Nephron progenitor cell (in vitro differentiated cells): ENCODE measurements around the gene URB1.
"Not testable (repeated sequence)": the region's sequence is repeated elsewhere in the genome, so short reads cannot be mapped to it uniquely, and the experiment has no call there.

Experiments used
- DNase-seq: peaks from one replicate; pipeline ENCODE4 v3.0.0; 2021
- H3K27ac Mint-ChIP-seq: 2 replicates; pipeline ENCODE4 v1.8.0; 2021; ENCODE audit warnings: mild to moderate bottlenecking, moderate library complexity, mixed read lengths
- H3K27me3 Mint-ChIP-seq: 2 replicates; pipeline ENCODE4 v1.8.0; 2021; ENCODE audit warnings: mild to moderate bottlenecking, low read depth, mixed read lengths; ENCODE audit not compliant: poor library complexity
- H3K36me3 Mint-ChIP-seq: 2 replicates; pipeline ENCODE4 v1.8.0; 2021; ENCODE audit warnings: low read depth, mixed read lengths
- H3K4me1 Mint-ChIP-seq: 2 replicates; pipeline ENCODE4 v1.8.0; 2021; ENCODE audit warnings: mixed read lengths
- H3K4me3 Mint-ChIP-seq: 2 replicates; pipeline ENCODE4 v1.8.0; 2021; ENCODE audit warnings: mild to moderate bottlenecking, moderate library complexity, mixed read lengths
- H3K9me3 Mint-ChIP-seq: 2 replicates; pipeline ENCODE4 v1.8.0; 2021; ENCODE audit warnings: mild to moderate bottlenecking, moderate library complexity, mixed read lengths
- CTCF ChIP-seq: fragments of 200-600 bp; sonication (generic); IDR thresholded peaks from 2 replicates; pipeline ENCODE4 v1.5.0; 2021; ENCODE audit warnings: antibody characterized with exemption

URB1 gene

GRCh38 chr21:32311621-32312020 lies 81.2 kb downstream of the URB1 start:
- Mint-ChIP-seq H3K36me3 (peaks cover 19% of the 10 kb centered on the region), H3K27me3 (no peaks in the 10 kb centered on the region), H3K4me3 (no peak overlapping the region), H3K9me3 (no peaks in the 10 kb centered on the region), H3K4me1 (peaks cover 1% of the 10 kb centered on the region), H3K27ac (peak overlapping the region; percentile 39)
- DNase-seq = no peak
- TF ChIP-seq CTCF = no peak

GRCh38 chr21:32310976-32311375 lies 81.8 kb downstream of the URB1 start:
- peak overlapping the region; percentile 71 for H3K27ac Mint-ChIP-seq
- not testable (repeated sequence) for H3K9me3 Mint-ChIP-seq, DNase-seq, H3K4me1 Mint-ChIP-seq, H3K4me3 Mint-ChIP-seq, H3K27me3 Mint-ChIP-seq
- H3K36me3 Mint-ChIP-seq = peaks cover 24% of the 10 kb centered on the region

GRCh38 chr21:32309906-32310460 lies 82.8 kb downstream of the URB1 start:
- no peak for TF ChIP-seq CTCF
- Mint-ChIP-seq H3K4me3 (no peak overlapping the region), H3K36me3 (peaks cover 30% of the 10 kb centered on the region), H3K9me3 (no peaks in the 10 kb centered on the region), H3K27me3 (no peaks in the 10 kb centered on the region), H3K4me1 (peaks cover 14% of the 10 kb centered on the region), H3K27ac (no peak overlapping the region)
- no peak for DNase-seq

- peak overlapping the region; percentile 32 for H3K27ac Mint-ChIP-seq
- TF ChIP-seq CTCF = no peak
- peaks cover 25% of the 10 kb centered on the region for H3K36me3 Mint-ChIP-seq
- H3K4me1 Mint-ChIP-seq = peaks cover 14% of the 10 kb centered on the region
- H3K27me3 Mint-ChIP-seq = no peaks in the 10 kb centered on the region
- H3K4me3 Mint-ChIP-seq = no peak overlapping the region
- DNase-seq = no peak
- no peaks in the 10 kb centered on the region for H3K9me3 Mint-ChIP-seq
These were observed 84.1 kb downstream of the URB1 start for GRCh38 chr21:32308696-32309095.

GRCh38 chr21:32307706-32308105 lies 85.1 kb downstream of the URB1 start:
- Mint-ChIP-seq H3K27me3 (no peaks in the 10 kb centered on the region), H3K27ac (no peak overlapping the region), H3K4me3 (no peak overlapping the region), H3K9me3 (no peaks in the 10 kb centered on the region), H3K4me1 (peaks cover 14% of the 10 kb centered on the region), H3K36me3 (peaks cover 25% of the 10 kb centered on the region)
- DNase-seq = no peak
- no peak for TF ChIP-seq CTCF

- peaks cover 34% of the 10 kb centered on the region for H3K36me3 Mint-ChIP-seq
These were observed 86.6 kb downstream of the URB1 start for GRCh38 chr21:32306021-32306780.

More at GRCh38 chr21:32306021-32306780, 86.6 kb downstream of the URB1 start:
- Mint-ChIP-seq H3K9me3 (no peaks in the 10 kb centered on the region), H3K27ac (peak overlapping the region; percentile 90), H3K27me3 (no peaks in the 10 kb centered on the region), H3K4me3 (no peak overlapping the region), H3K4me1 (peaks cover 14% of the 10 kb centered on the region)
- peak; percentile 62 for DNase-seq
- TF ChIP-seq CTCF = peak; percentile 66
